HG03095 (cell line): ENCODE data around the gene TRAIP.
"Not testable (repeated sequence)": the region's sequence is repeated elsewhere in the genome, so short reads cannot be mapped to it uniquely, and the experiment has no call there.

Experiments
- ATAC-seq: cut with Tn5 transposase; IDR thresholded peaks from one replicate; pipeline ENCODE4 v1.9.1; 2021; ENCODE audit warnings: moderate library complexity; ENCODE audit not compliant: unreplicated experiment

The TRAIP gene

GRCh38 chr3:49856181-49857005 is at the start of gene TRAIP:
TRAIP (minus strand) TSS chr3:49856564; CDS start chr3:49856453, 111 bp downstream.
- peak; percentile 94 for ATAC-seq

GRCh38 chr3:49904448-49904847 is 48.1 kb upstream of the TRAIP start:
- ATAC-seq: not testable (repeated sequence)

DNA sequence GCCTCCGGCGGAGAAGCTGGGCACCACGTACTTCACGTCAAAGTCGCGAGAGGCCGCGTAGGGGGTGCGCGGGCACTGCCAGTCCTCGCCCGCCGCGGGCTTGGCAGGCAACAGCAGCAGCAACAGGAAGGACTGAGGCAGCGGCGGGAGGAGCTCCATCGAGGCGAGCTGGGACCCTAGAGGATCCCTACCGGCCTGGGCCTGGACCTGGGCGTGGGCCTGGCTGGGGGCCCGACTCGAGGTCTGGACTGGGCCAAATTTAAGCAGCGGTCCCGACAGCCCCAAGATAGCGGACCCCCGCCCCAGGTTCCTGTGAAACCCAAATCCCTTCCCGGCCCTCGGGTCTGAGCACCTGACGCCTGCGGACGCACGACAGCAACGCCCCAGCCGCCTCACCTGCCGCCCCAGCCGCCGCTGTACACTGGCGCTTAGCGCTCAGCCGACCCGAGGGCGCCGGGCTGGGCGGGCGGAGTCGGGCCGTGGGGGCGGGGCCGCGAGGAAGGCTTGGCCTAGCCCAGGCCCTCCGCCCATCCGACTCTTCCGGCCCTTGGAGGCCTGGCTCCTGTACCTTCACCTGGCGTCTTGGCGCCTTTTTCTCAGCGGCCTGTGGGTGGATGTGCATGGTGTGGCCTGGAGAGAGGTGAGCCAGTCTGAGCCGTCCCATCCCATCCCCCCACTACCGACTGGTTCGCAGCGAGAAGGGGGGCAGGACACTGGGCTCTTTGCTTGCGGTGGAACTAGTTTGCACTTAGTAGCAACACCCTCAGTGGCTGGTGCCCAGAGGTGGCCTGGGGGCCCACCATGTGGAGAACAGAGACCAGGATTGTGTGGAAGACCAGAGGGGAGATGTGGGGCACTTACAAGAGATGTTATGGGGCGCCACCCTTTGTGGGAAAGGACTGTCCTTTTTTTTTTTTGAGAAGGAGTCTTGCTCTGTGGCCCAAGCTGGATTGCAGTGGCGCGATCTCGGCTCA is 47.4 kb upstream of the TRAIP start, which contains the start of gene MST1R:
TSS of gene MST1R (minus strand) at position 423 of the 974 bp plus-strand sequence. CDS start at position 159, 264 bp downstream.
- ATAC-seq: peak; percentile 72

DNA sequence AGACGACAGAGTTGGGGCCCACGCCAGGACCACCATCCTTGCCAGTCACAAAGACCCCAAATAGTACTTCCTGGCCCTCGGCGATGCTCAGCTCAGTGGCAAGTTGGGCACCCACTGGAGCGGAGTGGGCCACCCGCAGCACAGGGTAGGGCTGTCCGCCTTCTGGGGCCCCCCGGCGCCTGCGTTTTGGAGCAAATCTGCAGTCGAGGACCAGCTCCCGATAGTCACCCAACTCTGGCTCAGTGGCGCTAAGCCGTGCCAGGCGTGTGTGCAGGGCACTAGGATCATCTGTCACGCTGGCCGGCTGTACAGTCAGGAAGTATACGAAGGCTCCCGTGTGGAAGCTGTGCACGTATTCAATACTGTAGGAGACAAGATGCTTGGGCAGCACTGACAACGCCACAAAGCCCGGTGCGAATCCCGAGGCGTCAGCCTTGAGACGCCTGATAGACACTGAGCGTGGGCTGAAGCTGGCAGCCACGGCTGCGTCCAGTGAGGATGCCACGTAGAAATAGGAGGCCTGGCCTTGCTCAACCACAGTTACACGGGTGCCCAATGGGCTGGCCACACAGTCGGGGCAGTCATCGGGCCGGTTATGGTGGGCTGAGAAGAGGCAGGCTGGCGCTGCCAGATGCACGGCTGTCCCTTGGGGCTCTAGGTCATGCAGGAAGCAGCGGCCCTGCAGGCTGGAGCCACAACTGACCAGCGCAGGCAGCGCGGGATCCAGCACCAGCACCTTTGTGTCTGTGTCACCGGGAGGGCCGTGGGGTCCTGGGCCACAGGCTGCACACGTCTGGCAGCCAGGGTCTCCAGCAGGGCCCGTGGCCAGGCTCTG is 46.4 kb upstream of the TRAIP start:
- ATAC-seq: no peak

DNA sequence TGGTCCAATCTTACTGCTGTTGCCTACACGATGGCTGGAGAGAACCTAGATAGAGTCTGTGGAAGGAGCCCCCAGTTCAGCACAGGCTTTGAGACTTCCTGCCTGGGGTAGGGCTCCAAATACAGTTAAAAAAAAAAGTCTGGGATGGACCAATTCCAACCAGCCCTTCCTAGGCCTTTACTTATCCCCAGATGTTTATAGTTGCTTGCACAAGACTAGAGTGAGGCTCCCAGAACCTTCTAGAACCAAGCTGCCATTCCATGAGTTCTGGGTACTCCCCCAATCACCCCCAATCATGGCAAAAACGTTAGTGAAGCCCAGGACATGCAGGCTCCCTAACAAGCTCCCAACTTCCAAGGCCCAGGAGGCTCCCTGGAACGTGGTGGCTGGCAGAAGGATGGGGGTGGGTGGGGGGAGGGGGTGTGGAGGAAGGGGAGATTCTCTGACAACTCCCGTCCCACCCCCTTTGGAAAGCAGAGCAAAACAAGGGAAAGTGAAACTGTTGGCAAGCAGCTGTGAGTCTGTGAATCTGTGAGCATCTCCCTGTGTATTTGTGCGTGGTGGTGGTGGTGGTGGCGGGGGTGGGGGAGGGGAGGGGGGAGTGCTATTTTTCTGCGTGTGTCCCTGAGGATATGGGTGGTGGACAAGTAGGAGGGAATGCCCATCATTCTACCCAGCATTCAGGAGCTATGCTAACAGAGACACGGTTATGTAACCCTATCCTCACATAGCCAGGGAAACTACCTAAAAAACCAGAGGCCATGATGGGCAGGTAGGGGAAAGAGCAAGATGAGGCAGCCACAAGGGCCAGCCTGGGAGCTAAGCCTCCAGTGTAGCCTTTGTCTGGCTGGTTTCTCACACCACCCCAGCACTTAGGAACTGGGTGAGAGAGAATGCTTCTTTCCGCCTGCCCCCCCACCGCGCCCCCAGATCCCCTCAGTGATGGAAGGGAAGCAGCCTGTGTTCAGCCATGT is 45.3 kb upstream of the TRAIP start:
- no peak for ATAC-seq

DNA sequence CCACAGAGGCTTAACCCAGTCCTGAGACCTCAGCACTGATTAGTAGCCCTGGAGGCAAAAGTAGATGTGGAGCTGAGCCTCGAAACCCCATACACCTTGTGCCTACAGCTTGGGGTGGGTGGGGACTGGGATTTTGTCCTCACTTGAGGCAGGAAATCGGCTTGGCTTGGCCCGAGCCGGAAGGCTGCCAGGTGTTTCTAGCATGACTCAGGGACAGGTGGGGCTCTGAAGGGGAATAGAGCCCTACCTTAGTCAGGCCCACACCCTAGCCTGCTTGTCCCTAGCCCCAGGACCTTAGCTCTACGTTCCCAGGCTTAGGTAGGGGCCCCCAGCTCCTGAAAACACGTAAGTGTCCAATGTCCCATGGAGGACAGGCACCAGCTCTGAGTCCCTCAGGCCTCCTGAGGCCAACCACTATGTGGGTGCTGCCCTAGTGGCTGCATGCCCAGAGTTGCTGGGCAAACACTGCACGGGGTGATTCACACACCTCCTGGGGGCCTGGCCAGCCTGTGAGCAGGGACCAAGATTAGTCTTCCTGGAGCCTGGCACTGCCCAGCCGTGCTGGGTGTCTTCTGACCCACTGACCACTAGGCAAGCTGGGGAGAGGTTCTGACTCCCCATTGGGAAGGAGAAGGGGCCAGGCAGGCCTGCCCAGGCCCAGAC is 44.3 kb upstream of the TRAIP start:
- ATAC-seq: no peak

DNA sequence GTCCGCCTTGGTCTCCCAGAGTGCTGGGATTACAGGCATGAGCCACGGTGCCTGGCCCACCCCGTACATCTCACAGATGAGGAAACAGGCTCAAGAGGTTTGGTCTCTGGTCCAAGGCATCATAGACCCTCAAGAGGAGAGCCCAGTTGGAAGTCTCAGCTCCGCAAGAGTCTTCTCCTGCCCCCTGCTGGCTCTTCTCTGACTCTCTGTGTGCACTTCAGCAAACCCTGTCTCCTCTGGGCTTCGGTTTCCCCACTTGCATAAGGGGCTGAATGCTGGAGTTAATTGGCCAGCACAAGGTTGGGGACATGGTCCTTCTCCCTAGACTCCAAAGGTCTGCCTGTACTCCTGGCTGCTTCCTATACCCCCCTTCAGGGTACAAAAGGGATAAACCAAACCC is 43.5 kb upstream of the TRAIP start:
- no peak for ATAC-seq

DNA sequence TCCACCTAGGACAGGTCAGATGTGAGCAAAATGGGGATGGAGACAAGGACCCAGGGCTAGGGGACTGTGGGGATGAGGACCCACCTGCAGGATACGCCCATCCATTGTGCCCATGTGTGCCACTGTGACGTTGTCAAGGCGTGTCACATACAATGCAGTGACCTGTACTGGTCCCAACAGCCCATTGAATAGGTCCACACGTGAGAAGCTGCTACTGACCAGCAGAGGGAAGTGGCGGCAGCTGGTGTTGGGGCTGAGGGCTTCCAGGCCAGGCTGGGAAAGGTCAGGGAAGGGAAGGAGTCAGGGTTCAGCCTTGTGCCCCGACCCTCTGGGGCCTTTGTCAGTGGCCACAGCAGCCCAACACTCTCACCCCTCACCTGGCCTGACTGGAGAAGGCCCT is 42.6 kb upstream of the TRAIP start:
- no peak for ATAC-seq

GRCh38 chr3:49896345-49896744 is 40.0 kb upstream of the TRAIP start:
- no peak for ATAC-seq

DNA sequence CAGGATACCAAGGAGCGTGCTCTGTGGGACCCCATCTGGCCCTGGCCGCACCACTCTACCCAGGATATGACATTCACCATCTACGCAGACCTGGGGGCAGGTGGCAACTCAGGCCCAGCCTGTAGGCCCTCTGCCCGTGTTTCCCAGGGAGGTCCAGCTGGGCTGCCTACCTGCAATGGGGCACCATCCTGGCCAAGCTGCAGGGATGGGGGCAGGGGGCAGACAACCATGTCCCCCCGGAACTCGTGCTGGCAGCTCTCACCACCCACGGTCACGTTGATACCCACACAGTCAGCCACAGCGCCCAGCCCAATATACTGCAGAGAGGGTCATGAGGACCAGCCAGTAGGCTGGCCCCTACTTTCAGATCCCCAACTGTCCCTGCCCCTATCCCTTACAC is 39.4 kb upstream of the TRAIP start:
- no peak for ATAC-seq

DNA sequence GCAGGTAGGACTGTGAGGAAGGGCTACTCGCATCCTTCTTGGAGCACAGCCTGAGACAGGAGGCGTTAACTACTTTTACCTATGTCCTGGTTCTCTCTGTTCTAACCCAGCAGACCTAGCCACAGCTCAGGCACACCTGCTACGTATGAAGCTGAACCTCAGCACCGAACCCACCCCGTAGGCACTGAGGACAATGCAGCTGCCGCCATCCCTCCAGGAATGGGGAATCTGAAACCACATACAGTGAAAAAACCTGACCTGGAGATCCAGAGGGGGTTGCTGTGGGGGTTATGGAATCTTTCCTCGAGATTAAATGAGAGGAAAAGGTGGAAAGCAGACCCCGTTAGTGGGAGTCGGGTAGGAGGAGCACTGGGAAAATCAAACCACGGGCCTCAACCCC is 32.9 kb upstream of the TRAIP start:
- no peak for ATAC-seq

GRCh38 chr3:49886922-49887265 is 30.5 kb upstream of the TRAIP start:
- no peak for ATAC-seq

GRCh38 chr3:49883998-49884397 is 27.6 kb upstream of the TRAIP start:
- no peak for ATAC-seq

DNA sequence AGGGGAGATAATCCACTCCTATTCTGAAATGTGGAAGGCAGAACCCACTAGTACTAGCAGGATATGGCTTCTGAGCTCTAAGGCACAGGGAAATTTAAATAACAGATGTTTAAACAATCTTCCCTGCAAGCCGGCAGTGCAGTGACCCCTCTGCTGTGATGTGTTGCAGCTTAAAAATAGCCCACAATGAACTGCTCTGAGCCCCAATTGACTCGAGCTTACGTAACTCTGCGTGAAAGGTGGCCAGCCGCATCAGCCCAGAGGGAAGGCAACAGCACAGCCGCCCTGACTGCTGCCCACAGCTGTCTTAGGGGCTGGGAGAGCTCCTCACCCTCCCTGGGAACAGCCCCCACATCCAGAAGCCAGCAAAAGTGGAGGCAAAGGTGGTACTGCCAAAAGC is 25.8 kb upstream of the TRAIP start:
- ATAC-seq: no peak

- no peak for ATAC-seq
Measured at GRCh38 chr3:49880581-49881315, 24.4 kb upstream of the TRAIP start.

- ATAC-seq: no peak
Measured at GRCh38 chr3:49879721-49880120, 23.4 kb upstream of the TRAIP start.

GRCh38 chr3:49878686-49879085 is 22.3 kb upstream of the TRAIP start:
- no peak for ATAC-seq

- no peak for ATAC-seq
Measured at GRCh38 chr3:49877716-49878115, 21.4 kb upstream of the TRAIP start.

DNA sequence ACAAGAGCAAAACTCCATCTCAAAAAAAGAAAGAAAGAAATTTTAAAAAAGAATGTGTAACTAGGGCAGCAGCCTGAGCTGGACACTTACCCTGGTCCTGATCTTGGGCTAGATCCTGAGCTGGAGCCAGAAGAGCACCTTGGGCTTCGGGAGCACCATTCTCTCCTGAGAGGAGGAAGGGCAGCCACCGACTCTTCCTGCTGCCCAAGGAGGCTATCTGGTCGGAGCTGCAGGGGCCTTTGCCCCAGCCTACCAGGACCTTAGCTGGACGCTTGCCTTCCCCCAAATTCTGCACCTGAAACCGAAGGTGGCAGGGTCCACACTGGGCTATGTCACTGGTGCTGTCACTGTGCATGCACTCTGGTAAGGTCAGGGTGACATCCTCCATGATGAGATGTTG is 20.2 kb upstream of the TRAIP start:
- ATAC-seq: no peak
